Naive B cell (primary cell): ENCODE data around the gene GRK3. TPM values are rescaled to one million over a fixed set of nuclear protein-coding genes. Genes with fewer than 3 reads are reported as not detected.
"Not testable (repeated sequence)": the region's sequence is repeated elsewhere in the genome, so short reads cannot be mapped to it uniquely, and the experiment has no call there.

ENCODE experiments used
- ATAC-seq, 2 donors: fragments of 150-1000 bp; cut with Tn5 transposase; 2 replicates each; pipeline ENCODE4 v1.10.0; 2021; ENCODE audit warnings: low read depth in 2 of 2, mild to moderate bottlenecking in 2 of 2, moderate library complexity in 2 of 2
- DNase-seq: peaks from one replicate; pipeline ENCODE4 v3.0.0; 2022
- H3K27ac Mint-ChIP-seq, 6 donors: one replicate each; pipeline ENCODE4 v1.8.0; 2020 to 2022; ENCODE audit warnings: mild to moderate bottlenecking in 6 of 6, mixed read lengths in 6 of 6, moderate library complexity in 5 of 6, inconsistent platforms in 2 of 6
- H3K27me3 Mint-ChIP-seq, 3 donors: one replicate each; pipeline ENCODE4 v1.8.0; 2021 to 2022; ENCODE audit warnings: mixed read lengths in 3 of 3, mild to moderate bottlenecking in 1 of 3
- H3K36me3 Mint-ChIP-seq, 2 donors: one replicate each; pipeline ENCODE4 v1.8.0; 2020 to 2022; ENCODE audit warnings: mixed read lengths in 2 of 2, inconsistent platforms in 1 of 2, mild to moderate bottlenecking in 1 of 2
- H3K4me1 Mint-ChIP-seq, 3 donors: one replicate each; pipeline ENCODE4 v1.8.0; 2020 to 2022; ENCODE audit warnings: mixed read lengths in 3 of 3, inconsistent platforms in 1 of 3, mild to moderate bottlenecking in 1 of 3, moderate library complexity in 1 of 3
- H3K4me3 Mint-ChIP-seq, 8 donors: one replicate each; pipeline ENCODE4 v1.8.0; 2020 to 2022; ENCODE audit warnings: mild to moderate bottlenecking in 8 of 8, mixed read lengths in 8 of 8, moderate library complexity in 8 of 8, inconsistent platforms in 2 of 8
- H3K9me3 Mint-ChIP-seq, 7 donors: one replicate each; pipeline ENCODE4 v1.8.0; 2020 to 2022; ENCODE audit warnings: mixed read lengths in 7 of 7, mild to moderate bottlenecking in 5 of 7, inconsistent platforms in 2 of 7, moderate library complexity in 1 of 7
- polyA plus RNA-seq, 6 donors: library from polyadenylated mRNA; unstranded; fragments of 300-500 nt; fragmentation: Illumina TruSeq; gene quantifications; one replicate each; pipeline ENCODE4 v1.2.3, GENCODE V29; 2021; ENCODE audit warnings: low read depth in 6 of 6

GRK3 gene
- polyA plus RNA-seq, 6 donors from 2014 or later: 5.9 to 18.8 (median 12.9) TPM

DNA sequence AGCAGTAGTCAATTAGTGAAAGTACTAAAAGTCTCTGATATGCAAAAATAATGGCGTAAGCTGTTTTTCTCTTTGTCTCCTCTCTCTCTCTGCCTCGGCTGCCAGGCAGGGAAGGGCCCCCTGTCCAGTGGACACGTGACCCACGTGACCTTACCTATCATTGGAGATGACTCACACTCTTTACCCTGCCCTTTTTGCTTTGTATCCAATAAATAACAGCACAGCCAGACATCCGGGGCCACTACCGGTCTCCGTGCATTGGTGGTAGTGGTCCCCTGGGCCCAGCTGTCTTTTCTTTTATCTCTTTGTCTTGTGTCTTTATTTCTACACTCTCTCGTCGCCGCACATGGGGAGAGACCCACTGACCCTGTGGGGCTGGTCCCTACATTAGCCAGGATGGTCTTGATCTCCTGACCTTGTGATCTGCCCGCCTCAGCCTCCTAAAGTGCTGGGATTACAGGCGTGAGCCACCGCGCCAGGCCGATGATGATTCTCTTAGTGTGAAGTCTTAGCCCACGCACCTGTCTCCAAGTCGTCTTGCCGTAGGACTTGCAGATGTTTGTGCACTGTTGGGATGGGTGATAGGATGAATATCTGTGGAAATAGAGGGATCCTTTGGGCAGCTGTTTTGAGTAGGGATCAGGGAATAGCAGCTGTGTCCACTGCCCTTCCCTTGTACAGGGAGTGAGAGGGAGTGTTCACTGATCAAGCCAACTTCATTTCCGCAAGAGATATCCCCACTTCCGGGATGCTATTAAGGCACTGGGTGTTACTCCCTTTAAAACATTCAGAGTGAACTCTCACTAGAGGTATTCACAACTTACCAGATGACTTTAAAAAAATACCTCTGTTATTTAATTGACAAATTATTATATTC lies 61.5 kb downstream of the GRK3 start:
- H3K4me3 Mint-ChIP-seq: peak overlapping the region in 4 of 8 donors; percentile 8 to 78 (median 34)
- H3K9me3 Mint-ChIP-seq: not testable (repeated sequence)

DNA sequence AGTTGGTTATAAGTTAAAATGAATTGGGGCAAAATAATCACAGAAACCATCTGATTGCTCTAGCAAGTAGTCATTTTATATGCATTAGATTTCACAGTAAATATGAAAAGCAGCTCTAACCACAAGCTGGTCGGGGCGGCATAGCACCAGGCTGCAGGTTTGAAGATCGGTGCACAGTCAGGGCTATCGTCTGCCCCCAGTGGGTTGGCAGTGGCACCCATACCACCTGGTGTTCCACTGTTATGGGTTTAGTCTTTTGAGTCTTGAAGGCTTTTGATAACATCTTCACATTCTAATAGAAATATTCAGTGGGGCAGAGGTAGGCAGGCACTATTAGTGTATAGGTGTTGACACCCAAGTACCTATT lies 62.1 kb downstream of the GRK3 start:
- DNase-seq (peak; percentile 24), ATAC-seq (peak; percentile 72 to 80)
- H3K27ac Mint-ChIP-seq: peak overlapping the region in 2 of 6 donors; percentile 66 to 68
- H3K4me3 Mint-ChIP-seq: peak overlapping the region in 5 of 8 donors; percentile 8 to 78 (median 51)
- no peaks in the 10 kb centered on the region for H3K9me3 Mint-ChIP-seq
- H3K27me3 Mint-ChIP-seq: no peaks in the 10 kb centered on the region
- H3K36me3 Mint-ChIP-seq: peaks cover 4 to 9% of the 10 kb centered on the region in 2 donors
- peaks cover 36 to 37% (median 36%) of the 10 kb centered on the region in 3 donors for H3K4me1 Mint-ChIP-seq

More for the DNA sequence above, 61.5 kb downstream of the GRK3 start:
- peak overlapping the region in 4 of 6 donors; percentile 39 to 68 (median 56) for H3K27ac Mint-ChIP-seq
- peaks cover 34 to 39% (median 34%) of the 10 kb centered on the region in 3 donors for H3K4me1 Mint-ChIP-seq
- not testable (repeated sequence) for H3K36me3 Mint-ChIP-seq, ATAC-seq, H3K27me3 Mint-ChIP-seq, DNase-seq

DNA sequence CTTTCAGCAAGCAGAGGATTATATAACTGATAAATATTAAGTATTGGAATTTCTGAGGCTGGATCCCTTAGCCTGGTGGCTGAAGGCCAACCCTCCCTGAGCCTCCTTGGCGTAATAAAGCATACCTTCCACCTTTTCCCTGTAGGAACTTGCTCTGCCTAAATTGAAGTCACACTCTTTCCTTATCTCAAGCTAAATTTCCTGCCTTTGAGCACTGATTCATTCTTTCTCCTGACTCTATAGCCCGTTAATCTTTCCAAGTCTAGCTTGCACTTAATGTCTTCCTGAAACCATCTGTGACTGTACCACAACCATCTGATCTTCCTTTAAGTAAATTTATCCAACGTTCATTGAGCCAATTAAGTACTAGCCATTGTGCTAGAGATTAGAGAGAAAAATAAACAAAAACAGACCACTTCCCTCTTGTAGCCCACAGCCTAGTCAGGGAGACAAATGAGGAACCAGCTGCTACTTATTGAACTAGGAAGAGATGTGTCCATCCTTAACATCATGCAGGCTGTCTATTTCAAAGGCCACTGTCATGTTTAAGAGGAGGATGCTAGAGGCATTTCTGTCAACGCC lies 62.9 kb downstream of the GRK3 start:
- Mint-ChIP-seq H3K36me3 (peaks cover 4 to 9% of the 10 kb centered on the region in 2 donors), H3K4me3 (no peak overlapping the region), H3K27ac (no peak overlapping the region), H3K27me3 (no peaks in the 10 kb centered on the region), H3K9me3 (no peaks in the 10 kb centered on the region), H3K4me1 (peaks cover 34 to 38% (median 35%) of the 10 kb centered on the region in 3 donors)
- ATAC-seq: peak; percentile 85 to 90
- DNase-seq: peak; percentile 25

DNA sequence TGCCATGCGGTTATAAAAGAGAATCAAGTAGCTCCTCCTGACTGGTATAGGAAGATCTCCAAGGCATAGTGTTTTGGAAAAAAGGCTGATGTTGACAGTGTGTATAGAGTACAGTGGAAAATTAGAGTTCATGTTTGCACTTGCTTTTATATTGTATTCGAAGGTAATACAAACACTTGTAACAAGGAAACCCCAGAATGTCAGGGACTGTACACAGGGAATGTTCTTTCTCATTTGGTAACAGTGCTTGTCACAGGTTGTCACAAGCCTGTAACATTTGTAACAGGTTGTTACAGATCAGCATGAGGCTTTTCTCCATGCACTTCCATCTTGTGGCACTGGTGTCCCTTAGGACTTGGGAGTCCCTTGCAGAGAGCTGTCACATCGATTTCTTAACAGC lies 64.0 kb downstream of the GRK3 start:
- no peaks in the 10 kb centered on the region for H3K9me3 Mint-ChIP-seq
- no peak for ATAC-seq

DNA sequence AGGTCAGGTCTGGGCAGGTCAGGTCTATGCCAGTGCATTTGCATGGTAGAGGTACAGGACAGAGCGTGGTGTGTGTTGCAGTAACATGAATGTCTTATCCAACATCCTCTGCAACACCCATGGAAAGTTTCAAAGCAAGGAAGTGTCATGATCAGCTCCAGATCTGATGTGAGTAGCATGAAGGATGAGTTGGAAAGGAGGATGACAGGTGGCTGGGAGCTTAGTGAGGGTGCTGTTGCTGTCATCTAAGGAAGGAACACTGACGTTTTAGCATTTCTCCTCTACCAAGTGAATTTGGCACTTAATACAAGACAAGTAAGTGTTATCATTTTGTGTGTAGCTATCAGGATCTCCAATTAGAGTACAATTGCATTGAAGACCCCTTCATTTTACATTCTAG lies 65.1 kb downstream of the GRK3 start:
- no peaks in the 10 kb centered on the region for H3K27me3 Mint-ChIP-seq
- ATAC-seq: no peak
- no peak overlapping the region for H3K27ac Mint-ChIP-seq
- no peaks in the 10 kb centered on the region for H3K9me3 Mint-ChIP-seq
- peaks cover 24 to 28% (median 26%) of the 10 kb centered on the region in 3 donors for H3K4me1 Mint-ChIP-seq
- no peak for DNase-seq
- H3K4me3 Mint-ChIP-seq: no peak overlapping the region
- H3K36me3 Mint-ChIP-seq: no peaks in the 10 kb centered on the region

More for the DNA sequence above, 64.0 kb downstream of the GRK3 start:
- H3K36me3 Mint-ChIP-seq: peaks cover 0 to 9% of the 10 kb centered on the region in 2 donors
- no peaks in the 10 kb centered on the region for H3K27me3 Mint-ChIP-seq
- H3K4me1 Mint-ChIP-seq: peaks cover 27 to 32% (median 29%) of the 10 kb centered on the region in 3 donors
- no peak for DNase-seq
- no peak overlapping the region for H3K4me3 Mint-ChIP-seq
- H3K27ac Mint-ChIP-seq: no peak overlapping the region

DNA sequence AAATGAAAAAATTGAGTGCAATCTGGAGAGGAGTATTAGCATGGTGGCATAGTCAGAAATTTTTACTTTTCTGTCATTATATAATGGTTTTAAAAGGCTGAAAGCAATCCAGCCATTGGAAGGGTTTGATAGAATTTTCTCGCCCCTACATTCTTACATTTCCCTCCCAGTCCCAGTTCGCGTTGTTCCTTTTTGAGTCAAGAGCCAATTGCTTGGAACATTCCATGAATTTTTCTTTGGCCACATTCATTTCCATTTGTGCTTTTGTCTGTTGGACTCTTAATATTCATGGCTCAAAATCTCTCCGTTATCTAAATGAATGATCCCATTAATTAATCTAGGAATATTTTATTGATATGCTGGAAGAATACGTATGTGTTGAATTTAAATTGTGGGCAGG lies 66.0 kb downstream of the GRK3 start:
- Mint-ChIP-seq H3K27ac (peak overlapping the region in 1 of 6 donors; percentile 45), H3K9me3 (no peaks in the 10 kb centered on the region), H3K36me3 (no peaks in the 10 kb centered on the region), H3K4me3 (no peak overlapping the region), H3K4me1 (peaks cover 27 to 32% (median 28%) of the 10 kb centered on the region in 3 donors), H3K27me3 (no peaks in the 10 kb centered on the region)
- DNase-seq: no peak
- no peak for ATAC-seq

DNA sequence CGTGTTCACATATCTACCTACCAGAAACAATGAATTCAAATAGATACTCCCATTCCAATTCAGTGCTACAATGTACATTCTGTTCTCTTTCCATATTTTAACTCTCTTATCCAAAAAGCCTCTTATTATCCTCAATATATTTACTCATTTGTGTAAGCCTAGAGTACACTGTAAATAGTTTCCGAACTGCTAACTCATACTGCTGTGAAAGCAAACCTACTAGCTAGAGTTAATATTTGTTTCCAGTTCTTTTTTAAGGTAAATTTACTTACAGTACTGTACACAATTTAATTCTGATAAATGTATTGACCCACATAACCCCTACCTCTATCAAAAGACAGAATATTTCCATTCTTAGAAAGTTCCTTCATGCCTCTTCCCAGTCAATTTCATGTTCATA lies 71.8 kb downstream of the GRK3 start:
- DNase-seq (no peak), ATAC-seq (no peak)
- peaks cover 0 to 10% (median 0%) of the 10 kb centered on the region in 7 donors for H3K9me3 Mint-ChIP-seq
- H3K27me3 Mint-ChIP-seq: no peaks in the 10 kb centered on the region
- H3K27ac Mint-ChIP-seq: peak overlapping the region in 3 of 6 donors; percentile 29 to 76 (median 47)
- peaks cover 28 to 52% (median 51%) of the 10 kb centered on the region in 3 donors for H3K4me1 Mint-ChIP-seq
- H3K36me3 Mint-ChIP-seq: peaks cover 15 to 18% of the 10 kb centered on the region in 2 donors
- no peak overlapping the region for H3K4me3 Mint-ChIP-seq

DNA sequence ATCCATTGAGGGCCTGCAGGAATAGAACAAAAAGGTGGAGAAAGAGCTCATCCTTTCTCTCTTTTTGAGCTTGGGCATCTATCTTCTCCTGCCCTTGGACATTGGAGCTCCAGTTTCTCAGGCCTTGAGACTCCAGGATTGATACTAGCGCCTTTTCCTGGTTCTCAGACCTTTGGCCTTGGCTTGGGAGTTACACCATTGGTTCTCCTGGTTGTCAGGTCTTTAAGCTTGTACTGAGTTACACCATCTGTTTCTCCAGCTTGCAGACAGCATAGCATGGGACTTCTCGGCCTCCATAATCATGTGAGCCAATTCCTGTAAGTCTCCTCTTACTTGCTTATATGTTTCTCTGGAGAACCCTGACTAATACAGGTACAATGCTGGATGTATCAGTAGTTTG lies 72.6 kb downstream of the GRK3 start:
- Mint-ChIP-seq H3K9me3 (peaks cover 0 to 10% (median 0%) of the 10 kb centered on the region in 7 donors), H3K27ac (no peak overlapping the region), H3K36me3 (peaks cover 21% of the 10 kb centered on the region in 2 donors), H3K4me1 (peaks cover 28 to 52% (median 51%) of the 10 kb centered on the region in 3 donors), H3K27me3 (no peaks in the 10 kb centered on the region), H3K4me3 (no peak overlapping the region)
- DNase-seq (no peak), ATAC-seq (no peak)

DNA sequence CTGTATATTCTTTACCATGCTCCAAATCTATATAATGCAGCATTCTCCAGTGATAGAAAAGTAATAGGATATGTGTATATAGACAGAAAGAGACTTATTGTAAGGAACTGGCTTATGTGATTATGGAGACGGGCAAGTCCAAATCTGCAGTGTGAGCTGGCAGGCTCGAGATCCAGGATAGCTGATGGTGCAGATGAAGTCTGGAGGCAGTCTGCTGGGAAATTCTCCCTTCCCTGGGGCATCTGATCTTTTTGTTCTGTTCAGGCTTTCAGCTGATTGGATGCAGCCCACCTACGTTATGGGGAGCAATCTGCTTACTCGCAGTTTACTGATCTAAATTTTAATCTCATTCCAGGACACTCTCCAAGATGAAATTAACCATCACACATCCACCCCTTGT lies 73.2 kb downstream of the GRK3 start:
- H3K9me3 Mint-ChIP-seq: peaks cover 0 to 10% (median 0%) of the 10 kb centered on the region in 7 donors
- DNase-seq (no peak), ATAC-seq (no peak)
- peaks cover 21% of the 10 kb centered on the region in 2 donors for H3K36me3 Mint-ChIP-seq
- H3K27ac Mint-ChIP-seq: peak overlapping the region in 3 of 6 donors; percentile 15 to 48 (median 26)
- H3K4me1 Mint-ChIP-seq: peaks cover 32 to 53% (median 53%) of the 10 kb centered on the region in 3 donors
- H3K27me3 Mint-ChIP-seq: no peaks in the 10 kb centered on the region
- no peak overlapping the region for H3K4me3 Mint-ChIP-seq

DNA sequence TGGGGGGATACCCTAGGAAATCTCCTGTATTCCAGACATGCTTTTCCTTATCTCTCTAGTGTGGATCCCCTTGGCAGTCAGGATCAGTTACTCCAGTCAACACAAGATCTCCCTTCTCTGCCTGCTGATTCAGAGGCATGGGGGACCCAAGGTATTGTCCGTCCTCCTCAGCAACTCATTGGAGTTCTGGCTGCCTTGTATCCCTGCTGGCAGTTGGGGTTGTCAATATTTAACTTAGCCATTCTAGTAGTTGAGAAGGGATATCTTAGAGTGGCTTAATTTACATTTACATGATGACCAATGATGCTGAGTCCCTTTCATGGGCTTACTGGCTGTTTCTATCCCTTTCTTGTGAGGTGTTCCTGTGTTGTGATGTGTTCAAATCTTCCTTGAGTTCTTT lies 74.2 kb downstream of the GRK3 start:
- DNase-seq (no peak), ATAC-seq (no peak)
- H3K4me1 Mint-ChIP-seq: peaks cover 42 to 63% (median 59%) of the 10 kb centered on the region in 3 donors
- H3K9me3 Mint-ChIP-seq: peaks cover 0 to 10% (median 0%) of the 10 kb centered on the region in 7 donors
- H3K27me3 Mint-ChIP-seq: no peaks in the 10 kb centered on the region
- H3K36me3 Mint-ChIP-seq: peaks cover 21% of the 10 kb centered on the region in 2 donors
- H3K4me3 Mint-ChIP-seq: no peak overlapping the region
- H3K27ac Mint-ChIP-seq: peak overlapping the region in 2 of 6 donors; percentile 62 to 72

DNA sequence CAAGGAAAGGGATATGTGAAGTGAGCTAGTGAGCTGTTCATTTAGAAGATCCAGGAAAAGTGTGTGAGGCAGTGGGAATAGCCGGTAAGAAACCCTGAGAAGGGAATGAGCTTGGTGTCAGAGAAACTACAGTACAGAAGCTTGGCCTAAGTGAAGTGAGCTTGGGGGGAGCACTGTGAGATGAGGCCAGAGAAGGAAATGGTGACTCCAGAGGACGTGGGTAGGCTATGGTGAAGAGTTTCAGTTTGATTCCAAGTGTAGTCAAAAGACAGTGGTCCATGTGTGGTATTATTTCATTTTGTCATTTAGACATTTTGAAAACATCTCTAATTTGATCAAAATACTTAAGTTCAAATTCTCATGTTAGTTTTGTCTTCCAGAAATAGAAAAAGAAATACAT lies 77.2 kb downstream of the GRK3 start:
- no peaks in the 10 kb centered on the region for H3K27me3 Mint-ChIP-seq
- H3K9me3 Mint-ChIP-seq: peaks cover 0 to 10% (median 0%) of the 10 kb centered on the region in 7 donors
- H3K27ac Mint-ChIP-seq: peak overlapping the region; percentile 8 to 90 (median 82)
- no peak for ATAC-seq
- H3K4me1 Mint-ChIP-seq: peaks cover 41 to 69% (median 65%) of the 10 kb centered on the region in 3 donors
- H3K36me3 Mint-ChIP-seq: peaks cover 21 to 26% of the 10 kb centered on the region in 2 donors
- DNase-seq: no peak
- no peak overlapping the region for H3K4me3 Mint-ChIP-seq

DNA sequence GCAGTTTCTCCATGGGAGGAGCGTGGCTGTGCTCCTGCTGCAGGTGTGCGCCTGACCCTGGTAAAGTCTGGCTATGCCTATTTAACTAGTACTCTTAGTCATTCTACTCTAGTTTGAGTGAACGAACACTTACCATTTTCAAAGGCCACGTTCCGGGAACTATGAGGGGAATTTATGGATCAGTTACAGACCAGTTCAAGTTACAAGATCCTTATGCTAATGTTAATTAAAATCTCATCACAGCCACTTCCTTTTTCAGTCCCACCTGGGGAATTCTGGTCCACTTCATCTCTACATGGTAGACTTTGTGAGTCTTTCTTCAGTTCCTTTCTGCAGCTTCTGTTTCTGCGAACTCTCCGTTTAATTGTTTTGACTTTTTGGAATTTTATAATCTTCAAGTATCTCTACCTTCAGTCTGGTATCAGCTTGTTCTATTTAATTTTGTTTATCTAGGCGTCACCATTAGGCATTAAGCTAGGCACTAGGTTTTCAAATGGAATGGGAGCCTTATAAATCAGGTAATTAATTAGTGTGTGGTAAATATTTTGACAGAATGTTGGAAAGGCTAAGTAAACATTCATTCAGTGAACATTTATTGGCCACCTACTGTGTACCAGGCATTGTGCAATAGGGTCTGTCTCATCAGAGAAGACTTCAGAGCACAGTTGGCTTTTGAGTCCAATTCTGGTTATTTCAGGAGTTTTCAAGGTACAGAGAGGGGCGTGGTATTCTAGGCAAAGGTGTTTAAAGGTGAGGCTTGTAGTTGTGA lies 78.9 kb downstream of the GRK3 start:
- Mint-ChIP-seq H3K4me3 (peak overlapping the region; percentile 4 to 78 (median 52)), H3K36me3 (peaks cover 22 to 24% of the 10 kb centered on the region in 2 donors), H3K9me3 (peaks cover 0 to 10% (median 0%) of the 10 kb centered on the region in 7 donors), H3K27me3 (no peaks in the 10 kb centered on the region), H3K27ac (peak overlapping the region in 5 of 6 donors; percentile 41 to 90 (median 59)), H3K4me1 (peaks cover 44 to 75% (median 70%) of the 10 kb centered on the region in 3 donors)
- ATAC-seq: peak; percentile 77 to 83
- DNase-seq: no peak

DNA sequence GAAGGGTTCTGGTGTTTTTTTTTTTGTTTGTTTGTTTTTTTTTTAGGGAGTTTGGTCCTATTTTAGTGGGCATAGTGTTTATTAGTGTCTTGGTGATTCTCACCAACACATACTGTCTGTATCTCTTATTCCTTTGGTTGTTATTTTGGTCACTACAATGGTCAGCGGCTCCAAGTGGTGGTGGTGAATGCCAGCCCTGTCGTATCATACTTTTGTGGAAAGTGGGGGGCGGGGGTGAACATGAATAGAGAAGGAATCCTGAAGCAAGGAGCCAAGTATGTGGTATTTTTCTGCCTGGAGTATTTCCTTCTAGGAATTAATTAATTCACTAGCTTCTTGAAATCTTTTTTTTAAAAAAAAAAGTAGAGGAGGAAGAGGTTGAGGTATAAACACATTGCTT lies 79.6 kb downstream of the GRK3 start:
- DNase-seq: no peak
- H3K4me1 Mint-ChIP-seq: peaks cover 44 to 75% (median 69%) of the 10 kb centered on the region in 3 donors
- H3K36me3 Mint-ChIP-seq: peaks cover 17 to 24% of the 10 kb centered on the region in 2 donors
- H3K27me3 Mint-ChIP-seq: no peaks in the 10 kb centered on the region
- H3K9me3 Mint-ChIP-seq: peaks cover 0 to 10% (median 0%) of the 10 kb centered on the region in 7 donors
- H3K27ac Mint-ChIP-seq: peak overlapping the region; percentile 39 to 83 (median 60)
- no peak for ATAC-seq
- peak overlapping the region in 4 of 8 donors; percentile 15 to 65 (median 57) for H3K4me3 Mint-ChIP-seq
